Skeletal muscle tissue (tissue), 4 donors: ENCODE measurements around the gene GIPC3. TPM values are rescaled to one million over a fixed set of nuclear protein-coding genes. Genes with fewer than 3 reads are reported as not detected.
A peak's percentile ranks its signal among the peaks of the same experiment; 100 is the strongest.

Experiments
- H3K27ac ChIP-seq: one replicate; pipeline ENCODE4 v1.7.0; 2013; ENCODE audit warnings: mild to moderate bottlenecking, low read depth, low read length, inconsistent platforms
- H3K27me3 ChIP-seq, 3 donors: one replicate each; pipeline ENCODE4 v1.7.0; 2013; ENCODE audit warnings: low read length in 3 of 3; ENCODE audit not compliant: control insufficient read depth in 3 of 3, insufficient read depth in 3 of 3
- H3K36me3 ChIP-seq, 3 donors: one replicate each; pipeline ENCODE4 v1.7.0; 2013; ENCODE audit warnings: low read length in 3 of 3; ENCODE audit not compliant: control insufficient read depth in 3 of 3, insufficient read depth in 3 of 3
- H3K4me1 ChIP-seq, 3 donors: one replicate each; pipeline ENCODE4 v1.7.0; 2013; ENCODE audit warnings: low read length in 3 of 3, mild to moderate bottlenecking in 3 of 3; ENCODE audit not compliant: control insufficient read depth in 3 of 3, insufficient read depth in 3 of 3
- H3K4me3 ChIP-seq, 3 donors: one replicate each; pipeline ENCODE4 v1.7.0; 2013; ENCODE audit warnings: low read length in 3 of 3
- H3K9ac ChIP-seq, 3 donors: one replicate each; pipeline ENCODE4 v1.7.0; 2013; ENCODE audit warnings: low read length in 3 of 3, mild to moderate bottlenecking in 3 of 3, moderate library complexity in 2 of 3, low read depth in 1 of 3
- H3K9me3 ChIP-seq, 3 donors: one replicate each; pipeline ENCODE4 v1.7.0; 2013; ENCODE audit warnings: low read length in 3 of 3; ENCODE audit not compliant: control insufficient read depth in 3 of 3
- total RNA-seq: library from RNA; depleted of rRNA; stranded (reverse); fragments of >200 nt; gene quantifications from one replicate; pipeline ENCODE4 v1.2.3, GENCODE V29; 2014
- donor health status: Osteomylitis.

The GIPC3 gene
- total RNA-seq, 1 donor from 2014 or later: not detected

GRCh38 chr19:3539756-3540118 lies 45.5 kb upstream of the GIPC3 start:
- Histone ChIP-seq H3K27ac (no peak overlapping the region), H3K4me3 (no peak overlapping the region), H3K27me3 (no peaks in the 10 kb centered on the region), H3K4me1 (peaks cover 0 to 3% (median 0%) of the 10 kb centered on the region in 3 donors), H3K9me3 (no peaks in the 10 kb centered on the region), H3K9ac (no peak overlapping the region), H3K36me3 (peaks cover 6 to 12% (median 9%) of the 10 kb centered on the region in 3 donors)

GRCh38 chr19:3543150-3544057 lies 41.9 kb upstream of the GIPC3 start:
- Histone ChIP-seq H3K27ac (no peak overlapping the region), H3K9me3 (no peaks in the 10 kb centered on the region), H3K36me3 (peaks cover 0 to 13% (median 0%) of the 10 kb centered on the region in 3 donors), H3K4me1 (peaks cover 0 to 3% (median 0%) of the 10 kb centered on the region in 3 donors), H3K4me3 (no peak overlapping the region), H3K27me3 (no peaks in the 10 kb centered on the region), H3K9ac (no peak overlapping the region)

- peaks cover 0 to 13% (median 0%) of the 10 kb centered on the region in 3 donors for H3K36me3 ChIP-seq
Measured at GRCh38 chr19:3544058-3544376, 41.3 kb upstream of the GIPC3 start.

GRCh38 chr19:3544742-3545668 lies 40.3 kb upstream of the GIPC3 start:
- Histone ChIP-seq H3K27ac (no peak overlapping the region), H3K9me3 (no peaks in the 10 kb centered on the region), H3K9ac (no peak overlapping the region), H3K36me3 (peaks cover 0 to 13% (median 3%) of the 10 kb centered on the region in 3 donors), H3K4me3 (no peak overlapping the region), H3K27me3 (no peaks in the 10 kb centered on the region), H3K4me1 (peaks cover 0 to 3% (median 0%) of the 10 kb centered on the region in 3 donors)

More at GRCh38 chr19:3544058-3544376, 41.3 kb upstream of the GIPC3 start:
- H3K9me3 ChIP-seq: no peaks in the 10 kb centered on the region
- peaks cover 0 to 3% (median 0%) of the 10 kb centered on the region in 3 donors for H3K4me1 ChIP-seq
- no peaks in the 10 kb centered on the region for H3K27me3 ChIP-seq
- H3K9ac ChIP-seq: peak overlapping the region in 1 of 3 donors; percentile 25
- H3K27ac ChIP-seq: no peak overlapping the region
- no peak overlapping the region for H3K4me3 ChIP-seq

GRCh38 chr19:3545669-3546034 lies 39.6 kb upstream of the GIPC3 start:
- peaks cover 0 to 3% (median 0%) of the 10 kb centered on the region in 3 donors for H3K4me1 ChIP-seq
- H3K27me3 ChIP-seq: no peaks in the 10 kb centered on the region
- H3K9me3 ChIP-seq: no peaks in the 10 kb centered on the region
- H3K36me3 ChIP-seq: peaks cover 0 to 13% (median 4%) of the 10 kb centered on the region in 3 donors
- no peak overlapping the region for H3K27ac ChIP-seq
- H3K9ac ChIP-seq: no peak overlapping the region
- H3K4me3 ChIP-seq: no peak overlapping the region

- Histone ChIP-seq H3K4me3 (no peak overlapping the region), H3K9me3 (no peaks in the 10 kb centered on the region), H3K36me3 (peaks cover 0 to 13% (median 4%) of the 10 kb centered on the region in 3 donors), H3K27me3 (no peaks in the 10 kb centered on the region), H3K4me1 (peaks cover 0 to 3% (median 0%) of the 10 kb centered on the region in 3 donors), H3K9ac (peak overlapping the region in 1 of 3 donors; percentile 8), H3K27ac (no peak overlapping the region)
Measured at GRCh38 chr19:3546119-3546518, 39.2 kb upstream of the GIPC3 start.

- Histone ChIP-seq H3K4me1 (peaks cover 0 to 3% (median 0%) of the 10 kb centered on the region in 3 donors), H3K4me3 (no peak overlapping the region), H3K36me3 (peaks cover 0 to 11% (median 4%) of the 10 kb centered on the region in 3 donors), H3K9ac (no peak overlapping the region), H3K27ac (no peak overlapping the region), H3K27me3 (no peaks in the 10 kb centered on the region), H3K9me3 (no peaks in the 10 kb centered on the region)
Measured at GRCh38 chr19:3547301-3547731, 38.0 kb upstream of the GIPC3 start.

- Histone ChIP-seq H3K27me3 (no peaks in the 10 kb centered on the region), H3K4me3 (no peak overlapping the region), H3K9me3 (no peaks in the 10 kb centered on the region), H3K4me1 (peaks cover 0 to 5% (median 0%) of the 10 kb centered on the region in 3 donors), H3K36me3 (peaks cover 0 to 11% (median 4%) of the 10 kb centered on the region in 3 donors), H3K27ac (no peak overlapping the region), H3K9ac (no peak overlapping the region)
Measured at GRCh38 chr19:3547767-3548282, 37.5 kb upstream of the GIPC3 start.

- peaks cover 0 to 3% (median 0%) of the 10 kb centered on the region in 3 donors for H3K4me1 ChIP-seq
- no peak overlapping the region for H3K4me3 ChIP-seq
- no peaks in the 10 kb centered on the region for H3K9me3 ChIP-seq
- no peaks in the 10 kb centered on the region for H3K27me3 ChIP-seq
- no peak overlapping the region for H3K9ac ChIP-seq
- H3K27ac ChIP-seq: no peak overlapping the region
- H3K36me3 ChIP-seq: peaks cover 0 to 11% (median 4%) of the 10 kb centered on the region in 3 donors
Measured at GRCh38 chr19:3548606-3549005, 36.7 kb upstream of the GIPC3 start.
